Measurements from ENCODE around the gene TPRN.

The TPRN gene

GRCh38 chr9:137234055-137234697, 33.6 kb upstream of the TPRN start:
- TF ChIP-seq CTCF (IDR thresholded peaks at IDR 0.05; ENCODE audit: control insufficient read depth, extremely low read depth, insufficient read depth) = no peak
- H3K4me3 ChIP-seq (ENCODE audit: low read depth, low read length) = no peak overlapping the region
- DNase-seq (ENCODE audit: low read depth) = no peak

GRCh38 chr9:137233143-137233980, 32.8 kb upstream of the TPRN start:
- no peak for DNase-seq (ENCODE audit: low read depth)
- no peak for TF ChIP-seq CTCF (IDR thresholded peaks at IDR 0.05; ENCODE audit: control insufficient read depth, extremely low read depth, insufficient read depth)

GRCh38 chr9:137232510-137232909, 32.0 kb upstream of the TPRN start:
- DNase-seq (ENCODE audit: low read depth) = no peak
- TF ChIP-seq CTCF (IDR thresholded peaks at IDR 0.05; ENCODE audit: control insufficient read depth, extremely low read depth, insufficient read depth) = no peak
- H3K4me3 ChIP-seq (ENCODE audit: low read depth, low read length) = peak overlapping the region; percentile 50

More at GRCh38 chr9:137233143-137233980, 32.8 kb upstream of the TPRN start:
- H3K4me3 ChIP-seq (ENCODE audit: low read depth, low read length) = no peak overlapping the region

GRCh38 chr9:137232101-137232500, 31.6 kb upstream of the TPRN start:
- TF ChIP-seq CTCF (IDR thresholded peaks at IDR 0.05; ENCODE audit: control insufficient read depth, extremely low read depth, insufficient read depth) = no peak
- DNase-seq (ENCODE audit: low read depth) = no peak
- H3K4me3 ChIP-seq (ENCODE audit: low read depth, low read length) = peak overlapping the region; percentile 50

- no peak for TF ChIP-seq CTCF (IDR thresholded peaks at IDR 0.05; ENCODE audit: control insufficient read depth, extremely low read depth, insufficient read depth)
These were observed 31.0 kb upstream of the TPRN start for GRCh38 chr9:137231372-137232039.

GRCh38 chr9:137230705-137231371, 30.3 kb upstream of the TPRN start, which contains the start of gene SLC34A3:
Gene SLC34A3 (plus strand): TSS chr9:137230901. CDS start chr9:137231703, 802 bp downstream.
- DNase-seq (ENCODE audit: low read depth) = no peak
- H3K4me3 ChIP-seq (ENCODE audit: low read depth, low read length) = peak within 1 kb of the TSS; percentile 50
- TF ChIP-seq CTCF (IDR thresholded peaks at IDR 0.05; ENCODE audit: control insufficient read depth, extremely low read depth, insufficient read depth) = no peak

More at GRCh38 chr9:137231372-137232039, 31.0 kb upstream of the TPRN start:
- peak overlapping the region; percentile 50 for H3K4me3 ChIP-seq (ENCODE audit: low read depth, low read length)
- no peak for DNase-seq (ENCODE audit: low read depth)

Data from LNCaP clone FGC (cell line).